ENCODE measurements around the gene HOXD11. TPM values are rescaled to one million over a fixed set of nuclear protein-coding genes. Genes with fewer than 3 reads are reported as not detected.
A peak's percentile ranks its signal among the peaks of the same experiment; 100 is the strongest.

Gene HOXD11
- polyA plus RNA-seq, 1 donor from 2014 or later: not detected

GRCh38 chr2:176114120-176114929 lies 7.2 kb downstream of the HOXD11 start:
- Histone ChIP-seq H3K9me3 (ENCODE audit: low read length) (peaks cover 32% of the 10 kb centered on the region), H4K20me1 (ENCODE audit: insufficient read depth) (no peaks in the 10 kb centered on the region), H3K4me3 (ENCODE audit: low read length) (no peak overlapping the region), H3K4me2 (ENCODE audit: low read length) (no peak overlapping the region), H3K27ac (ENCODE audit: low read length) (no peak overlapping the region), H3K79me2 (replicated peaks; ENCODE audit: insufficient read depth, low read length) (no peaks in the 10 kb centered on the region), H2AFZ (ENCODE audit: low read depth, low read length) (no peak overlapping the region), H3K9me2 (ENCODE audit: insufficient read depth, low read length) (no peaks in the 10 kb centered on the region), H3K27me3 (ENCODE audit: insufficient read depth, low read depth, low read length) (peaks cover 99% of the 10 kb centered on the region), H3K36me3 (ENCODE audit: insufficient read depth, low read length) (no peaks in the 10 kb centered on the region), H3K9ac (ENCODE audit: low read length) (no peak overlapping the region), H3F3A (ENCODE audit: insufficient read depth, low read length, poor library complexity, severe bottlenecking) (no peaks in the 10 kb centered on the region)
- TF ChIP-seq, protein P1, sequence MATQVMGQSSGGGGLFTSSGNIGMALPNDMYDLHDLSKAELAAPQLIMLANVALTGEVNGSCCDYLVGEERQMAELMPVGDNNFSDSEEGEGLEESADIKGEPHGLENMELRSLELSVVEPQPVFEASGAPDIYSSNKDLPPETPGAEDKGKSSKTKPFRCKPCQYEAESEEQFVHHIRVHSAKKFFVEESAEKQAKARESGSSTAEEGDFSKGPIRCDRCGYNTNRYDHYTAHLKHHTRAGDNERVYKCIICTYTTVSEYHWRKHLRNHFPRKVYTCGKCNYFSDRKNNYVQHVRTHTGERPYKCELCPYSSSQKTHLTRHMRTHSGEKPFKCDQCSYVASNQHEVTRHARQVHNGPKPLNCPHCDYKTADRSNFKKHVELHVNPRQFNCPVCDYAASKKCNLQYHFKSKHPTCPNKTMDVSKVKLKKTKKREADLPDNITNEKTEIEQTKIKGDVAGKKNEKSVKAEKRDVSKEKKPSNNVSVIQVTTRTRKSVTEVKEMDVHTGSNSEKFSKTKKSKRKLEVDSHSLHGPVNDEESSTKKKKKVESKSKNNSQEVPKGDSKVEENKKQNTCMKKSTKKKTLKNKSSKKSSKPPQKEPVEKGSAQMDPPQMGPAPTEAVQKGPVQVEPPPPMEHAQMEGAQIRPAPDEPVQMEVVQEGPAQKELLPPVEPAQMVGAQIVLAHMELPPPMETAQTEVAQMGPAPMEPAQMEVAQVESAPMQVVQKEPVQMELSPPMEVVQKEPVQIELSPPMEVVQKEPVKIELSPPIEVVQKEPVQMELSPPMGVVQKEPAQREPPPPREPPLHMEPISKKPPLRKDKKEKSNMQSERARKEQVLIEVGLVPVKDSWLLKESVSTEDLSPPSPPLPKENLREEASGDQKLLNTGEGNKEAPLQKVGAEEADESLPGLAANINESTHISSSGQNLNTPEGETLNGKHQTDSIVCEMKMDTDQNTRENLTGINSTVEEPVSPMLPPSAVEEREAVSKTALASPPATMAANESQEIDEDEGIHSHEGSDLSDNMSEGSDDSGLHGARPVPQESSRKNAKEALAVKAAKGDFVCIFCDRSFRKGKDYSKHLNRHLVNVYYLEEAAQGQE (IDR thresholded peaks at IDR 0.05; ENCODE audit: borderline replicate concordance): no peak
- TF ChIP-seq EP300 (conservative IDR thresholded peaks at IDR 0.05; ENCODE audit: poor library complexity, severe bottlenecking) (no peak), SMC3 (conservative IDR thresholded peaks at IDR 0.05; ENCODE audit: poor library complexity) (no peak), MXI1 (conservative IDR thresholded peaks at IDR 0.05; ENCODE audit: poor library complexity, severe bottlenecking) (no peak), POLR2AphosphoS5 (IDR thresholded peaks at IDR 0.05) (no peak), RAD21 (conservative IDR thresholded peaks at IDR 0.05) (no peak), EZH2 (IDR thresholded peaks at IDR 0.05; ENCODE audit: borderline replicate concordance, insufficient read depth, low read length, poor library complexity, severe bottlenecking) (no peak), TAF1 (IDR thresholded peaks at IDR 0.05; ENCODE audit: low read depth) (no peak)
- TF ChIP-seq, protein P2, sequence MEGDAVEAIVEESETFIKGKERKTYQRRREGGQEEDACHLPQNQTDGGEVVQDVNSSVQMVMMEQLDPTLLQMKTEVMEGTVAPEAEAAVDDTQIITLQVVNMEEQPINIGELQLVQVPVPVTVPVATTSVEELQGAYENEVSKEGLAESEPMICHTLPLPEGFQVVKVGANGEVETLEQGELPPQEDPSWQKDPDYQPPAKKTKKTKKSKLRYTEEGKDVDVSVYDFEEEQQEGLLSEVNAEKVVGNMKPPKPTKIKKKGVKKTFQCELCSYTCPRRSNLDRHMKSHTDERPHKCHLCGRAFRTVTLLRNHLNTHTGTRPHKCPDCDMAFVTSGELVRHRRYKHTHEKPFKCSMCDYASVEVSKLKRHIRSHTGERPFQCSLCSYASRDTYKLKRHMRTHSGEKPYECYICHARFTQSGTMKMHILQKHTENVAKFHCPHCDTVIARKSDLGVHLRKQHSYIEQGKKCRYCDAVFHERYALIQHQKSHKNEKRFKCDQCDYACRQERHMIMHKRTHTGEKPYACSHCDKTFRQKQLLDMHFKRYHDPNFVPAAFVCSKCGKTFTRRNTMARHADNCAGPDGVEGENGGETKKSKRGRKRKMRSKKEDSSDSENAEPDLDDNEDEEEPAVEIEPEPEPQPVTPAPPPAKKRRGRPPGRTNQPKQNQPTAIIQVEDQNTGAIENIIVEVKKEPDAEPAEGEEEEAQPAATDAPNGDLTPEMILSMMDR (IDR thresholded peaks at IDR 0.05; ENCODE audit: poor library complexity, severe bottlenecking): no peak

- Histone ChIP-seq H3K4me3 (ENCODE audit: low read length) (no peak overlapping the region), H3K79me2 (replicated peaks; ENCODE audit: insufficient read depth, low read length) (no peaks in the 10 kb centered on the region), H3K9me2 (ENCODE audit: insufficient read depth, low read length) (no peaks in the 10 kb centered on the region), H3K27me3 (ENCODE audit: insufficient read depth, low read depth, low read length) (peaks cover 99% of the 10 kb centered on the region), H3K9ac (ENCODE audit: low read length) (no peak overlapping the region), H3F3A (ENCODE audit: insufficient read depth, low read length, poor library complexity, severe bottlenecking) (no peaks in the 10 kb centered on the region), H3K9me3 (ENCODE audit: low read length) (peaks cover 32% of the 10 kb centered on the region), H2AFZ (ENCODE audit: low read depth, low read length) (no peak overlapping the region), H4K20me1 (ENCODE audit: insufficient read depth) (no peaks in the 10 kb centered on the region), H3K4me2 (ENCODE audit: low read length) (no peak overlapping the region), H3K36me3 (ENCODE audit: insufficient read depth, low read length) (no peaks in the 10 kb centered on the region), H3K27ac (ENCODE audit: low read length) (no peak overlapping the region)
- TF ChIP-seq EZH2 (IDR thresholded peaks at IDR 0.05; ENCODE audit: borderline replicate concordance, insufficient read depth, low read length, poor library complexity, severe bottlenecking) (peak; percentile 68), EP300 (conservative IDR thresholded peaks at IDR 0.05; ENCODE audit: poor library complexity, severe bottlenecking) (no peak), SMC3 (conservative IDR thresholded peaks at IDR 0.05; ENCODE audit: poor library complexity) (no peak)
- TF ChIP-seq, protein P2 (IDR thresholded peaks at IDR 0.05; ENCODE audit: poor library complexity, severe bottlenecking): no peak
These were observed 8.0 kb downstream of the HOXD11 start for GRCh38 chr2:176114930-176115625.
